Epithelial cell of umbilical artery (primary cell): ENCODE measurements around the gene OR1C1. TPM values are rescaled to one million over a fixed set of nuclear protein-coding genes. Genes with fewer than 3 reads are reported as not detected.

ENCODE experiments used
- total RNA-seq: library from RNA; depleted of rRNA; stranded (reverse); fragments of >200 nt; gene quantifications from 2 replicates; pipeline ENCODE4 v1.2.3, GENCODE V29; 2014

The OR1C1 gene, protein sequence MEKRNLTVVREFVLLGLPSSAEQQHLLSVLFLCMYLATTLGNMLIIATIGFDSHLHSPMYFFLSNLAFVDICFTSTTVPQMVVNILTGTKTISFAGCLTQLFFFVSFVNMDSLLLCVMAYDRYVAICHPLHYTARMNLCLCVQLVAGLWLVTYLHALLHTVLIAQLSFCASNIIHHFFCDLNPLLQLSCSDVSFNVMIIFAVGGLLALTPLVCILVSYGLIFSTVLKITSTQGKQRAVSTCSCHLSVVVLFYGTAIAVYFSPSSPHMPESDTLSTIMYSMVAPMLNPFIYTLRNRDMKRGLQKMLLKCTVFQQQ
- total RNA-seq: not detected in 2 replicates

DNA sequence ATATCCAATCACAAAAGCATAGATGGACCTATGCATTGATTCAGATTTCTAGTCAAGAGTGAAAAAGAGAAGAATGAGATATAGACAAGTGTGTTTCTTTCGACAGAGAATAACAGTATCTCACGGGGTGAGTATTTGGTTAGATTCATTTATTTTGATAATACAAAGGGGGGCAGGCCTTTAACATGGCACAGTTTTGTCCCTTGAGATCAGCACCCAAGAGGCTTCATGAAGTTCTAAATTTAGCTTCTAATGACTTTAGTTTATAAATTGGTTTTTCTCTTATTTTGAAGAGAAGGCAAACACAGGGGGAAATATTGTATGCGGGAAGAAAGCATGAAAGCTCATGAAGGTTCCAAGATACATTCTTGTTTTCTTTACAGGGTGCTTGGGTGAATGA lies at the start of gene OR1C1:
Gene OR1C1, minus strand, starts transcription at position 101 of the 400 bp plus-strand sequence. CDS start 2,150 bp downstream, outside the sequence.

DNA sequence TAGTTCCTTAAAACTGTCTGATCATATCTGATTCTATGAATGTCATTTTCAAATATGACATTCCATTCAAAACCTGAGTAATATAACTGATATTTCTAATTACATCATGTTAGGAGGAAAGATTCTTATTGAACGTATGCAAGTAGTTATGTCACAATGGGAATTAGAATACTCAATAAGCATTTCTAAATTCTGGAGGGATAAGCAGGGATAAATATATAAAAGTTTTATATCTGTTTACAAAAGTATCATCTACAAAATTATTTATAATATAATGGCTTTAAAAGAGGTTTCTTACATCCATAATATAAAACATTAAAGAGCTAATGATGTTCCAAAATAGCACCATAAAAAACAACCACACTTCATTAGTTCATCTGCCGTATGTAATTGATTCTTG lies 12.3 kb downstream of the OR1C1 start, which contains the start of gene OR14A2:
Gene OR14A2, minus strand, starts transcription at position 101 of the 400 bp plus-strand sequence.

DNA sequence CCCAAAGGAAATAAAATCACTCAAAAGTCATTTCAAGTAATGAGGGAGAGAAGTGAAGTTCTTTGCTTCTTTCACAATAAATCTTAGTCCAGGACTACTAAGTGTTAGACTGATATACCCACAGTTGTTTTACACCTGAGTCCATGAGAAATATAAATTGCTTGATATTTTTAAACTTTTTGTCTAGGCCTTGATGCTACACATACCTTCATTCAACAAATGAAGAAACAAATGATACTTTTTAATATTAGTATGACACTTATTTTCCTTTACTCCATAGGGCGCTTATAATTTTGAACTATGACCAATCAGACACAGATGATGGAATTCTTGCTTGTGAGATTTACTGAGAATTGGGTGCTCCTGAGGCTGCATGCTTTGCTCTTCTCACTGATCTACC lies 22.0 kb downstream of the OR1C1 start, which contains the start of gene OR14K1:
Gene OR14K1, plus strand, starts transcription at position 301 of the 400 bp plus-strand sequence. Its CDS starts 0 bp downstream, at position 301.

DNA sequence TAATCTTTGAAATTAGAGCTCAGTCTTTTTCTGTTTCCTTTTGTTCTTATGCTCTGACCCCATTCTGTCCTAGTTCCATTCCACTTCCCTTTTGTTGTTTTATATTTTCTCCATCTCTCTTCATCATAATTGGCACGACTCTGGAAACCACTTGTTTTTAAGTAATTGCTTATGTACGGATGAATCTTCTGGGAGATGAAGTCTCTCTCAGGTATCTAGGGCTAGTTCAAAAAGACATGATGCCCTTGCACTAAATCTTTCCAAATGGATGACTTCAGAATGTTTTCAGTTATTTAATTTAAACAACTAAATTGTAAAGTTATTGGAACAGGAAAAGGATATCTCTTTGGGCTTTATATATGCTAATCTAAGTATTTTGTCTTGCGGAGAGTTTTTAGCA lies 43.8 kb downstream of the OR1C1 start, which contains the start of gene OR6F1:
Gene OR6F1, minus strand, starts transcription at position 101 of the 400 bp plus-strand sequence. CDS start 3,891 bp downstream, outside the sequence.

Other genes with a start within 250 kb of the OR1C1 start
- gene OR2C3, start 224.1 kb downstream of the OR1C1 start, total RNA-seq: not detected in 2 replicates
- gene GCSAML, start 211.4 kb downstream of the OR1C1 start, total RNA-seq: not detected in 2 replicates
- gene OR2G2, start 172.2 kb downstream of the OR1C1 start, total RNA-seq: not detected in 2 replicates
- gene OR2G3, start 155.0 kb downstream of the OR1C1 start, total RNA-seq: not detected in 2 replicates
- not detected in 2 replicates for gene OR13G1, start 80.8 kb downstream of the OR1C1 start, total RNA-seq
- not detected in 2 replicates for gene OR6F1, start 43.9 kb downstream of the OR1C1 start, total RNA-seq
- gene OR14K1, start 21.9 kb downstream of the OR1C1 start, total RNA-seq: not detected in 2 replicates
- not detected in 2 replicates for gene OR14A2, start 12.4 kb downstream of the OR1C1 start, total RNA-seq
- not detected in 2 replicates for gene OR14A16, start 63.6 kb upstream of the OR1C1 start, total RNA-seq
- not detected in 2 replicates for gene OR11L1, start 81.3 kb upstream of the OR1C1 start, total RNA-seq
- gene TRIM58, start 96.6 kb upstream of the OR1C1 start, total RNA-seq: 0.32 and 0.91 TPM in 2 replicates
- gene OR2W3, start 135.0 kb upstream of the OR1C1 start, total RNA-seq: not detected in 2 replicates
- not detected in 2 replicates for gene OR2T8, start 159.7 kb upstream of the OR1C1 start, total RNA-seq
- gene OR2AJ1, start 164.3 kb upstream of the OR1C1 start, total RNA-seq: not detected in 2 replicates
- gene OR2L8, start 188.3 kb upstream of the OR1C1 start, total RNA-seq: under 0.01 and 0.30 TPM in 2 replicates
- not detected in 2 replicates for gene OR2AK2, start 204.7 kb upstream of the OR1C1 start, total RNA-seq